ENCODE measurements around the gene CAV2.

GRCh38 chr7:116552602-116553001 lies 53.1 kb downstream of the CAV2 start:
- TF ChIP-seq CTCF (IDR thresholded peaks at IDR 0.05) (no peak), POLR2A (IDR thresholded peaks at IDR 0.05) (no peak)
